CD4-positive, alpha-beta T cell (primary cell): ENCODE results near the gene GPR42. TPM values are rescaled to one million over a fixed set of nuclear protein-coding genes. Genes with fewer than 3 reads are reported as not detected.
"Not testable (repeated sequence)": the region's sequence is repeated elsewhere in the genome, so short reads cannot be mapped to it uniquely, and the experiment has no call there.

ENCODE experiments used
- ATAC-seq: fragments of 200-7000 bp; cut with Tn5 transposase; one replicate; pipeline ENCODE4 v1.10.0; 2022; ENCODE audit warnings: mild to moderate bottlenecking; ENCODE audit not compliant: poor library complexity
- CTCF ChIA-PET: fragments of 350-600 bp; sonication (Branson Sonifier 250); formaldehyde crosslinking; loops from one replicate; lab custom pipeline; 2021; ENCODE audit warnings: antibody characterized with exemption, inconsistent platforms; lab: Charles Lee
- POLR2A ChIA-PET: fragments of 350-600 bp; sonication (Branson Sonifier 250); formaldehyde crosslinking; loops from one replicate; lab custom pipeline; 2021; ENCODE audit warnings: antibody characterized with exemption, inconsistent platforms; lab: Charles Lee
- DNase-seq, 14 experiments: peaks; one replicate each; pipeline ENCODE4 v3.0.0-alpha.2; 2013 to 2020; ENCODE audit warnings: mixed read lengths in 2 of 14
- H3K27ac ChIP-seq, 2 donors: one replicate each; pipeline versions ENCODE4 v1.5.1 to v1.7.0; 2013; ENCODE audit warnings: low read length in 2 of 2, low read depth in 1 of 2, mild to moderate bottlenecking in 1 of 2
- H3K27me3 ChIP-seq, 2 experiments: 1 replicate in 1 of 2; 2 replicates in 1 of 2; pipeline versions ENCODE4 v1.6.1 to v1.7.0; 2013; ENCODE audit warnings: low read length in 2 of 2, control low read depth in 1 of 2, mild to moderate bottlenecking in 1 of 2, moderate library complexity in 1 of 2; ENCODE audit not compliant: insufficient read depth in 2 of 2, control insufficient read depth in 1 of 2
- H3K36me3 ChIP-seq: one replicate; pipeline ENCODE4 v1.6.1; 2013; ENCODE audit warnings: low read length, control low read depth; ENCODE audit not compliant: insufficient read depth
- H3K4me1 ChIP-seq: one replicate; pipeline ENCODE4 v1.6.1; 2013; ENCODE audit warnings: low read length, control low read depth; ENCODE audit not compliant: insufficient read depth
- H3K4me3 ChIP-seq: one replicate; pipeline ENCODE4 v1.5.1; 2013; ENCODE audit warnings: mild to moderate bottlenecking, low read length, moderate library complexity
- H3K9me3 ChIP-seq, 2 experiments: 1 replicate in 1 of 2; 2 replicates in 1 of 2; pipeline versions ENCODE4 v1.6.1 to v1.7.0; 2013; ENCODE audit warnings: low read length in 2 of 2, mild to moderate bottlenecking in 2 of 2, control low read depth in 1 of 2, moderate library complexity in 1 of 2; ENCODE audit not compliant: control insufficient read depth in 1 of 2, insufficient read depth in 1 of 2
- H3K27ac Mint-ChIP-seq: one replicate; pipeline ENCODE4 v1.8.0; 2020; ENCODE audit warnings: mixed read lengths
- H3K27me3 Mint-ChIP-seq: one replicate; pipeline ENCODE4 v1.8.0; 2021; ENCODE audit warnings: mixed read lengths
- H3K36me3 Mint-ChIP-seq: one replicate; pipeline ENCODE4 v1.8.0; 2021; ENCODE audit warnings: low read depth, mixed read lengths
- H3K4me1 Mint-ChIP-seq: one replicate; pipeline ENCODE4 v1.8.0; 2021; ENCODE audit warnings: low read depth, mixed read lengths
- H3K4me3 Mint-ChIP-seq: one replicate; pipeline ENCODE4 v1.8.0; 2020; ENCODE audit warnings: mild to moderate bottlenecking, mixed read lengths
- H3K9me3 Mint-ChIP-seq: one replicate; pipeline ENCODE4 v1.8.0; 2020; ENCODE audit warnings: mixed read lengths
- intact Hi-C, 2 experiments: fragments of 100-400 bp; cut with DNase I in 1 of 2; cut with micrococcal nuclease in 1 of 2; formaldehyde crosslinking; loops; one replicate each; pipeline versions ENCODE4 v1.15.1 to v1.9.0; 2023 to 2025; cut with DNase I, micrococcal nuclease
- total RNA-seq, 174 experiments: library from RNA in 2 of 174; stranded (reverse) in 2 of 174; gene quantifications; one replicate each; pipeline ENCODE4 v1.2.3 and lab custom pipeline; 2021 to 2026
- TF ChIP-seq, protein P1 (sequence below): fragments of 200-600 bp; IDR thresholded peaks from one replicate; pipeline ENCODE4 v1.8.0; 2022; ENCODE audit warnings: antibody characterized with exemption, mild to moderate bottlenecking

GPR42 gene
- total RNA-seq, 2 experiments from 2014 or later, result 0.14 TPM; not detected in 1

DNA sequence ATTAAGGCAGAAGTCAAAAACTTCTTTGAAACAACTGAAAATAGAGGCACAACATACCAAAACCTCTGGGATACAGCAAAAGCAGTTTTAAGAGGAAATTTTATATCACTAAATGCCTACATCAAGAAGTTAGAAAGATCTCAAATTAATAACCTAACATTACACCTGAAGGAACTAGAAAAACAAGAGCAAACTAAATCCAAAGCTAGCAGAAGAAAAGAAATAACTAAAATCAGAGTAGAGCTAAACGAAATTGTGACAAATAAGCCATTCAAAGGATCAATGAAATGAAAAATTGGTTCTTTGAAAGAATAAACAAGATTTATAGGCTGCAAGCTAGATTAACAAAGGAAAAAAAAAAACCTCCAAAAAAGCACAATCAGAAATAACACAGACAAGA lies 2.5 kb upstream of the GPR42 start:
- H3K27ac ChIP-seq, result no peak overlapping the region
- no peaks in the 10 kb centered on the region for H3K36me3 ChIP-seq
- Mint-ChIP-seq H3K36me3 (no peaks in the 10 kb centered on the region), H3K9me3 (no peaks in the 10 kb centered on the region), H3K27me3 (no peaks in the 10 kb centered on the region), H3K4me3 (no peak overlapping the region), H3K4me1 (no peaks in the 10 kb centered on the region), H3K27ac (no peak overlapping the region)
- no peaks in the 10 kb centered on the region for H3K9me3 ChIP-seq
- ChIA-PET POLR2A (no interaction called here), CTCF (no interaction called here)
- H3K4me3 ChIP-seq, result no peak overlapping the region
- intact Hi-C loops, result no loop called here
- ATAC-seq, result no peak
- no peaks in the 10 kb centered on the region for H3K4me1 ChIP-seq
- H3K27me3 ChIP-seq, result no peaks in the 10 kb centered on the region
- DNase-seq, result no peak
- TF ChIP-seq, protein P1, sequence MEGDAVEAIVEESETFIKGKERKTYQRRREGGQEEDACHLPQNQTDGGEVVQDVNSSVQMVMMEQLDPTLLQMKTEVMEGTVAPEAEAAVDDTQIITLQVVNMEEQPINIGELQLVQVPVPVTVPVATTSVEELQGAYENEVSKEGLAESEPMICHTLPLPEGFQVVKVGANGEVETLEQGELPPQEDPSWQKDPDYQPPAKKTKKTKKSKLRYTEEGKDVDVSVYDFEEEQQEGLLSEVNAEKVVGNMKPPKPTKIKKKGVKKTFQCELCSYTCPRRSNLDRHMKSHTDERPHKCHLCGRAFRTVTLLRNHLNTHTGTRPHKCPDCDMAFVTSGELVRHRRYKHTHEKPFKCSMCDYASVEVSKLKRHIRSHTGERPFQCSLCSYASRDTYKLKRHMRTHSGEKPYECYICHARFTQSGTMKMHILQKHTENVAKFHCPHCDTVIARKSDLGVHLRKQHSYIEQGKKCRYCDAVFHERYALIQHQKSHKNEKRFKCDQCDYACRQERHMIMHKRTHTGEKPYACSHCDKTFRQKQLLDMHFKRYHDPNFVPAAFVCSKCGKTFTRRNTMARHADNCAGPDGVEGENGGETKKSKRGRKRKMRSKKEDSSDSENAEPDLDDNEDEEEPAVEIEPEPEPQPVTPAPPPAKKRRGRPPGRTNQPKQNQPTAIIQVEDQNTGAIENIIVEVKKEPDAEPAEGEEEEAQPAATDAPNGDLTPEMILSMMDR, result no peak

DNA sequence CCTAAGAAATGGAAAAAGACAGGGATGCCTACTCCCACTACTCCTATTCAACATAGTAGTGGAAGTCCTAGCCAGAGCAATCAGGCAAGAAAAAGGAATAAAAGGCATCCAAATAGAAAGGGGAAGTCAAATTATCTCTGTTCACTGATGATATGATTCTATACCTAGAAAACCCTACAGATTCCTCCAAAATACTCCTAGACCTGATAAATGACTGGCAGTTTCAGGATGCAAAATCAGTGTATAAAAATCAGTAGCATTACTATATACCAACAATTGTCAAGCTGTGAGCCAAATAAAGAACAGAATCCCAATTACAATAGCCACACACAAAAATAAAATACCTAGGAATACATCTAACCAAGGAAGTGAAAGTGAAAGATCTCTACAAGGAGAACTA lies 1.3 kb upstream of the GPR42 start:
- H3K4me1 Mint-ChIP-seq, result no peaks in the 10 kb centered on the region
- no peaks in the 10 kb centered on the region for H3K27me3 ChIP-seq
- no peaks in the 10 kb centered on the region for H3K9me3 ChIP-seq
- H3K27ac Mint-ChIP-seq, result no peak overlapping the region
- DNase-seq (no peak), ATAC-seq (no peak)
- no peaks in the 10 kb centered on the region for H3K36me3 ChIP-seq
- H3K36me3 Mint-ChIP-seq, result no peaks in the 10 kb centered on the region
- H3K27ac ChIP-seq, result no peak overlapping the region
- ChIA-PET CTCF (no interaction called here), POLR2A (no interaction called here)
- no peaks in the 10 kb centered on the region for H3K9me3 Mint-ChIP-seq
- intact Hi-C loops, result no loop called here
- H3K4me3 ChIP-seq, result no peak overlapping the region
- peaks cover 3% of the 10 kb centered on the region for H3K27me3 Mint-ChIP-seq
- no peaks in the 10 kb centered on the region for H3K4me1 ChIP-seq
- no peak overlapping the region for H3K4me3 Mint-ChIP-seq
- TF ChIP-seq, protein P1, result no peak

DNA sequence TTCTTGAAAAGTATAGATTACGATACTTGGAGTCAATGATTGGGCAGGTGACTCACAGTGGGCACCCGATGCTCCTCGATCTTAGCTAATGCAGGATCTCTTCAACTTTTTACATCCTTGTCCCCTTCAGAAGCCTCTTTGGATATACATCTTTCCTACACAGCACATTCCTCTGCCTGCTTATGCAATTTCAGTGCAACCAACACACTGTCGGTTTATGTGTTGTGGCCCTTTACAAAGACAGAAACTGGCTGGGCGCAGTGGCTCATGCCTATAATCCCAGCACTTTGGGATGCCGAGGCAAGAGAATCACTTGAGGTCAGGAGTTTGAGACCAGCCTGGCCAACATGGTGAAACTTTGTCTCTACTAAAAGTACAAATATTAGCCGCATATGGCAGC lies 2.6 kb downstream of the GPR42 start:
- Histone ChIP-seq H3K27ac (no peak overlapping the region), H3K36me3 (no peaks in the 10 kb centered on the region), H3K4me1 (no peaks in the 10 kb centered on the region), H3K9me3 (no peaks in the 10 kb centered on the region), H3K4me3 (no peak overlapping the region), H3K27me3 (no peaks in the 10 kb centered on the region)
- TF ChIP-seq, protein P1, result no peak
- H3K27ac Mint-ChIP-seq, result no peak overlapping the region
- intact Hi-C loops, result no loop called here
- no peak for ATAC-seq
- no peak overlapping the region for H3K4me3 Mint-ChIP-seq
- CTCF ChIA-PET, result no interaction called here
- POLR2A ChIA-PET, result no interaction called here
- H3K9me3 Mint-ChIP-seq, result peaks cover 2% of the 10 kb centered on the region
- H3K27me3 Mint-ChIP-seq, result peaks cover 15% of the 10 kb centered on the region
- H3K36me3 Mint-ChIP-seq, result no peaks in the 10 kb centered on the region
- no peaks in the 10 kb centered on the region for H3K4me1 Mint-ChIP-seq
- no peak for DNase-seq

DNA sequence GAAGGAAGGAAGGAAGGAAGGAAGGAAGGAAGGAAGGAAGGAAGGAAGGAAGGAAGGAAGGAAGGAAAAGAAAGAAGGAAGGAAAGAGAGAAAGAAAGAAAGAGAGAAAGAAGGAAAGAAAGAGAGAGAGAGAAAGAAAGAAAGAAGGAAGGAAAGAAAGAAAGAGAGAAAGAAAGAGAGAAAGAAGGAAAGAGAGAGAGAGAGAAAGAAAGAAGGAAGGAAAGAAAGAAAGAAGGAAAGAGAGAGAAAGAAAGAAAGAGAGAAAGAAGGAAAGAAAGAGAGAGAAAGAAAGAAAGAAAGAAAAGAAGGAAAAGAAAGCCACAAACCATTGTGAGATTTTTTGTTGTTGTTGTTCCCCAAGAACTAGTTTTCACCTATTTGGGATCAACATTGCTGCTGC lies 3.2 kb downstream of the GPR42 start:
- H3K27me3 ChIP-seq, H3K27ac ChIP-seq, CTCF ChIA-PET, H3K4me3 Mint-ChIP-seq, H3K36me3 ChIP-seq, H3K4me3 ChIP-seq, ATAC-seq, H3K9me3 ChIP-seq, H3K4me1 ChIP-seq, intact Hi-C loops, H3K36me3 Mint-ChIP-seq, POLR2A ChIA-PET, H3K9me3 Mint-ChIP-seq, DNase-seq, H3K4me1 Mint-ChIP-seq, H3K27ac Mint-ChIP-seq: not testable (repeated sequence)
- peaks cover 15% of the 10 kb centered on the region for H3K27me3 Mint-ChIP-seq
